Activated CD4-positive, alpha-beta memory T cell treated with anti-CD3 and anti-CD28 coated beads, Interleukin-2, amount 10 ng/mL, durations not matched to agents 7 days and 5 days (primary cell): ENCODE results near the gene RBM34. TPM values are rescaled to one million over a fixed set of nuclear protein-coding genes. Genes with fewer than 3 reads are reported as not detected.
"Not testable (repeated sequence)": the region's sequence is repeated elsewhere in the genome, so short reads cannot be mapped to it uniquely, and the experiment has no call there.

Experiments used
- CTCF ChIA-PET: fragments of 350-600 bp; sonication (Branson Sonifier 250); formaldehyde crosslinking; loops from one replicate; lab custom pipeline; 2021; ENCODE audit warnings: antibody characterized with exemption, inconsistent platforms; lab: Charles Lee
- POLR2A ChIA-PET: fragments of 350-600 bp; sonication (Branson Sonifier 250); formaldehyde crosslinking; loops from one replicate; lab custom pipeline; 2021; ENCODE audit warnings: antibody characterized with exemption; lab: Charles Lee
- DNase-seq: peaks from one replicate; pipeline ENCODE4 v3.0.0-alpha.2; 2020
- H3K27ac Mint-ChIP-seq: one replicate; pipeline ENCODE4 v1.8.0; 2021; ENCODE audit warnings: mild to moderate bottlenecking, mixed read lengths
- H3K27me3 Mint-ChIP-seq: one replicate; pipeline ENCODE4 v1.8.0; 2021; ENCODE audit warnings: mixed read lengths
- H3K36me3 Mint-ChIP-seq: one replicate; pipeline ENCODE4 v1.8.0; 2021; ENCODE audit warnings: low read depth, mixed read lengths
- H3K4me1 Mint-ChIP-seq: one replicate; pipeline ENCODE4 v1.8.0; 2021; ENCODE audit warnings: mixed read lengths
- H3K4me3 Mint-ChIP-seq: one replicate; pipeline ENCODE4 v1.8.0; 2021; ENCODE audit warnings: mild to moderate bottlenecking, mixed read lengths
- H3K9me3 Mint-ChIP-seq: one replicate; pipeline ENCODE4 v1.8.0; 2021; ENCODE audit warnings: mixed read lengths
- total RNA-seq, 2 experiments: library from RNA; stranded (reverse); gene quantifications; one replicate each; pipeline ENCODE4 v1.2.3, GENCODE V29; 2021

RBM34 gene
- total RNA-seq, 2 experiments from 2014 or later = 95.7 to 102 TPM

DNA sequence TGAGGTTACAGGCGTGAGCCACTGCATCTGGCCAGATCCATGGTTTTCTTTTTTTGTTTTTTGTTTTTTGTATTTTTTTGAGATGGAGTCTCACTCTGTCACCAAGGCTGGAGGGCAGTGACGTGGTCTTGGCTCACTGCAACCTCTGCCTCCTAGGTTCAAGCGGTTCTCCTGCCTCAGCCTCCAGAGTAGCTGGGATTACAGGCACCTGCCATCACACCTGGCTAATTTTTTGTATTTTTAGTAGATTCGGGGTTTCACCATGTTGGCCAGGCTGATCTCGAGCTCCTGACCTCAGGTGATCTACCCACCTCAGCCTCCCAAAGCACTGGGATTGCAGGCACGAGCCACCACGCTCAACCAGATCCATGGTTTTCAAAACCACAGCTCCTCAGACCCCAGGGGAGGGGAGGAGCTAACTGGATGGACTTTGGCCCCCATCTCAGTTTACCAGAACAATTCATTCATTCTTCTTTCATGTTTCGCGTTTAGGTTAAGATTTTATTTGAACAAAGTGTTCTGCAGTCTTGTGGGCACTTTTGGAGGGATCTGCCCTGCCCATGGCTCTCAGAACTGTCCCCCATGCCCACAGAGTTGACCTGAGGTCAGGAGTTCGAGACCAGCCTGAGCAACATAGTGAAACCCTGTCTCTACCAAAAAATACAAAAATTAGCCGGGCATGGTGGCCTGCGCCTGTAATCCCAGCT lies 75.5 kb downstream of the RBM34 start:
- CTCF ChIA-PET = interaction anchor here (0.7 to 4.2 kb wide), 2 partner anchors 316 to 487 kb away, joined by 4 to 36 read pairs; no protein-coding TSS in a partner anchor
- H3K36me3 Mint-ChIP-seq, H3K27ac Mint-ChIP-seq, H3K4me3 Mint-ChIP-seq, H3K27me3 Mint-ChIP-seq, H3K9me3 Mint-ChIP-seq, DNase-seq, POLR2A ChIA-PET: not testable (repeated sequence)
- peaks cover 30% of the 10 kb centered on the region for H3K4me1 Mint-ChIP-seq

Other genes starting within 250 kb of the RBM34 start
- gene TOMM20, start 32.4 kb downstream of the RBM34 start, total RNA-seq = 10 to 100 TPM; 81.4 to 89.3 TPM
- 10 to 100 TPM; 54.1 to 56.1 TPM for gene ARID4B, start 166.9 kb upstream of the RBM34 start, total RNA-seq
- 10 to 100 TPM; 28.2 to 34.3 TPM for gene GGPS1, start 167.3 kb upstream of the RBM34 start, total RNA-seq
- gene TBCE, start 206.2 kb upstream of the RBM34 start, total RNA-seq = 10 to 100 TPM; 22.3 to 25.0 TPM